Loucy (cell line): ENCODE measurements around the gene DLX3.
A peak's percentile ranks its signal among the peaks of the same experiment; 100 is the strongest.

Source experiments
- H2AFZ ChIP-seq: fragments of 200-600 bp; sonication (generic); 2 replicates; pipeline ENCODE4 v1.6.0; 2016; ENCODE audit warnings: antibody characterized with exemption, mild to moderate bottlenecking, low read length, moderate library complexity
- H3F3A ChIP-seq: fragments of 200-600 bp; 2 replicates; pipeline ENCODE4 v1.6.0; 2016; ENCODE audit warnings: antibody characterized with exemption, low read depth, mild to moderate bottlenecking
- H3K27me3 ChIP-seq: fragments of 200-600 bp; sonication (generic); 2 replicates; pipeline ENCODE4 v1.6.1; 2014; ENCODE audit warnings: low read length, mild to moderate bottlenecking; ENCODE audit not compliant: insufficient read depth, poor library complexity, severe bottlenecking
- H3K36me3 ChIP-seq: fragments of 200-600 bp; sonication (generic); 2 replicates; pipeline ENCODE4 v1.6.1; 2016; ENCODE audit warnings: low read length; ENCODE audit not compliant: insufficient read depth
- H3K4me1 ChIP-seq: fragments of 200-600 bp; sonication (generic); 2 replicates; pipeline ENCODE4 v1.5.1; 2014; ENCODE audit warnings: low read length, mild to moderate bottlenecking; ENCODE audit not compliant: insufficient read depth, poor library complexity, severe bottlenecking
- H3K4me2 ChIP-seq: fragments of 200-600 bp; sonication (generic); 2 replicates; pipeline ENCODE4 v1.6.0; 2014; ENCODE audit warnings: antibody characterized with exemption, low read length, low read depth, mild to moderate bottlenecking; ENCODE audit not compliant: poor library complexity, severe bottlenecking
- H3K4me3 ChIP-seq: fragments of 200-600 bp; sonication (generic); 2 replicates; pipeline ENCODE4 v1.5.1; 2014; ENCODE audit warnings: low read length, mild to moderate bottlenecking, mixed read lengths; ENCODE audit not compliant: poor library complexity, severe bottlenecking
- H3K79me2 ChIP-seq: fragments of 200-600 bp; sonication (generic); 2 replicates; pipeline ENCODE4 v1.6.1; 2014; ENCODE audit warnings: low read length; ENCODE audit not compliant: insufficient read depth
- H3K9ac ChIP-seq: fragments of 200-600 bp; sonication (generic); 2 replicates; pipeline ENCODE4 v1.6.0; 2014; ENCODE audit warnings: mild to moderate bottlenecking, low read depth, low read length, moderate library complexity; ENCODE audit not compliant: poor library complexity, severe bottlenecking
- H3K9me2 ChIP-seq: fragments of 200-600 bp; sonication (generic); replicated peaks from 2 replicates; pipeline ENCODE4 v1.6.1; 2016; ENCODE audit warnings: low read depth, low read length, mixed read lengths
- H3K9me3 ChIP-seq: fragments of 200-600 bp; sonication (generic); 2 replicates; pipeline ENCODE4 v1.6.1; 2014; ENCODE audit warnings: mild to moderate bottlenecking, antibody characterized with exemption, low read length, low read depth; ENCODE audit not compliant: insufficient read depth
- H4K20me1 ChIP-seq: fragments of 200-600 bp; sonication (generic); 2 replicates; pipeline ENCODE4 v1.6.0; 2014; ENCODE audit warnings: antibody characterized with exemption, low read length, mild to moderate bottlenecking; ENCODE audit not compliant: insufficient read depth, poor library complexity, severe bottlenecking
- CTCF ChIP-seq: fragments of 200-600 bp; sonication (generic); conservative IDR thresholded peaks from 2 replicates; pipeline ENCODE4 v1.5.1; 2014; ENCODE audit warnings: mild to moderate bottlenecking, antibody characterized with exemption, low read length
- EZH2phosphoT487 ChIP-seq: fragments of 200-600 bp; IDR thresholded peaks from 2 replicates; pipeline ENCODE4 v1.6.1; 2018; ENCODE audit warnings: antibody characterized with exemption, mild to moderate bottlenecking, moderate library complexity, borderline replicate concordance

DLX3 gene

DNA sequence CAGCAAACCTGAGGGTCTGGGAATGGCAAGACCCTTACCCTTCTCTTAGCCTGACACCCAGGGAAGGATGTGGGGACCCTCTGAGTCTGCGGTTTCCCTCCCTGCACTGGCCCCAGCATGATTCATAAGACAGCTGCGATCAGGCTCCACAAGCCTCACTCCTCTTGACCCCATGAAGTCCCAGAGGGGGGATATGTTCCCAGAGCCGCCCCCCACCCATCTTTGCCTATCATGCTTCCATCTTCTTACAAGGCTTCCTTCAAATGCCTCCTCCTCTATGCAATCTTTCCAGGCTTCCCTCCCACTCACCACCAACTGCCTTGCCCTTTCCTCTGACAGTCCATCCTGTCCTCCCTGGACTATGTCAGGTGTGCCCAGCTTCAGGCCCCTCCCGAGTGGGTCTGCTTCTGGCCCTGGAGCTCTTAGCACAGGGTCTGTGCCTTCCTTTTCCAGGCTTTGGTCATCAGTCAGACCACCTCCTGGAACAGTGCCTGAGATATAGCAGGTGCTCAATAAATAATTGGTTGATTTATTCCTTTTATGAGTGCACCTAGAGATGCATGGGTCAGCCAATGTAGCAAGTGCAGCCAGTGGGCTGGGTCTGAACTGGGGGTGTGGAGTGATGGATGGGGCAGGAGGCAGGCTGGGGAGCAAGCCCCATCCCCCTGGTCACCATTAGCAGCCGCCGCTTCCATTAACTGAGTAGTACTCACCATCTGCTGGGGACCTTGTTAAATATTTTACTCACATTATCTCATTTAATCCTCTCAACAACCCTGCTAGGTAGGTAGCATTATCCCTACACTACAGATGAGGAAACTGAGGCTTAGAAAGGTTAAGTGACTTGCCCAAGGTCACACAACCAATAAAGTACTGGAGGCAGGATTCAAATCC is 8.4 kb downstream of the DLX3 start:
- Histone ChIP-seq H3K79me2 (no peaks in the 10 kb centered on the region), H3K9me3 (no peaks in the 10 kb centered on the region), H2AFZ (no peak overlapping the region), H3F3A (no peaks in the 10 kb centered on the region), H3K4me3 (no peak overlapping the region), H3K4me2 (no peak overlapping the region), H4K20me1 (no peaks in the 10 kb centered on the region), H3K4me1 (peaks cover 15% of the 10 kb centered on the region), H3K9ac (no peak overlapping the region), H3K36me3 (no peaks in the 10 kb centered on the region), H3K9me2 (no peaks in the 10 kb centered on the region), H3K27me3 (no peaks in the 10 kb centered on the region)
- TF ChIP-seq CTCF (no peak), EZH2phosphoT487 (no peak)

GRCh38 chr17:49985310-49985990 is 9.6 kb downstream of the DLX3 start:
- Histone ChIP-seq H3K9me3 (no peaks in the 10 kb centered on the region), H3K27me3 (no peaks in the 10 kb centered on the region), H3K4me3 (no peak overlapping the region), H3K79me2 (no peaks in the 10 kb centered on the region), H3K36me3 (no peaks in the 10 kb centered on the region), H3K9ac (no peak overlapping the region), H3K4me2 (no peak overlapping the region), H3K9me2 (no peaks in the 10 kb centered on the region), H2AFZ (peak overlapping the region; percentile 77), H4K20me1 (no peaks in the 10 kb centered on the region), H3F3A (no peaks in the 10 kb centered on the region), H3K4me1 (peaks cover 15% of the 10 kb centered on the region)
- no peak for TF ChIP-seq CTCF
- no peak for TF ChIP-seq EZH2phosphoT487

DNA sequence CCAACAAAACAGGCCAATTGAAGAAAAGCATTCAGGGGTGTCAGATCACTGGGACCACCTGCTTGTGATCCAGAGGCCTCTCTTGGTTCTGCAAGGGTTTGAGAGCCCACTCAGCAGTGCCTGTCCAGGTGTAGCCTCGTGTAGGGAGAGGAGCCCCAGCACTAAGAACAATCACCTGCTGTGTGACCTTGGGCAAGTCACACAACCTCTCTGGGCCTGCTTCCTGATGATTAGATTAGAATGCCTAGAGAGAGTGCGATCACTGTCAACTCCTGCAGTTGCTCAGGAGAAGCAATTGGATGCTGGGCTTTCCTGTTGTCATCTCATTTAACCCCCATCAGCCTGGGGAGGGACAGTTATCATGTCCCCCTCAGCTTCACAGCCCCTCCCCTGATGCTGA is 10.2 kb downstream of the DLX3 start:
- H3K4me1 ChIP-seq, result peaks cover 15% of the 10 kb centered on the region
- no peak overlapping the region for H3K9ac ChIP-seq
- no peaks in the 10 kb centered on the region for H4K20me1 ChIP-seq
- no peaks in the 10 kb centered on the region for H3K9me3 ChIP-seq
- no peaks in the 10 kb centered on the region for H3K79me2 ChIP-seq
- H3K4me3 ChIP-seq, result no peak overlapping the region
- H3F3A ChIP-seq, result no peaks in the 10 kb centered on the region
- no peaks in the 10 kb centered on the region for H3K9me2 ChIP-seq
- H2AFZ ChIP-seq, result no peak overlapping the region
- no peaks in the 10 kb centered on the region for H3K27me3 ChIP-seq
- H3K4me2 ChIP-seq, result no peak overlapping the region
- H3K36me3 ChIP-seq, result no peaks in the 10 kb centered on the region
- TF ChIP-seq CTCF (no peak), EZH2phosphoT487 (no peak)
